Mucosa of descending colon (tissue), 3 donors: ENCODE measurements around the gene ANXA6. TPM values are rescaled to one million over a fixed set of nuclear protein-coding genes. Genes with fewer than 3 reads are reported as not detected.

Experiments
- ATAC-seq: fragments of 200-7000 bp; cut with Tn5 transposase; one replicate; pipeline ENCODE4 v1.9.1; 2020; ENCODE audit warnings: mild to moderate bottlenecking, moderate library complexity
- DNase-seq, 3 donors: peaks; one replicate each; pipeline ENCODE4 v3.0.0-alpha.2; 2020
- H3K36me3 ChIP-seq: fragments of 200-600 bp; one replicate; pipeline ENCODE4 v1.8.0; 2021; ENCODE audit warnings: low read depth, mild to moderate bottlenecking
- H3K4me1 ChIP-seq: fragments of 200-600 bp; one replicate; pipeline ENCODE4 v1.8.0; 2021; ENCODE audit warnings: low read depth, mild to moderate bottlenecking
- H3K4me3 ChIP-seq: fragments of 200-600 bp; one replicate; pipeline ENCODE4 v1.8.0; 2021; ENCODE audit warnings: mild to moderate bottlenecking
- H3K9me3 ChIP-seq: fragments of 200-600 bp; one replicate; pipeline ENCODE4 v1.8.0; 2021; ENCODE audit warnings: mild to moderate bottlenecking
- intact Hi-C, 2 donors: fragments of 100-400 bp; cut with DNase I in 1 of 2; cut with micrococcal nuclease in 1 of 2; formaldehyde crosslinking; loops; one replicate each; pipeline versions ENCODE4 v1.11.0 to v1.11.1; 2022; cut with DNase I, micrococcal nuclease
- total RNA-seq, 3 donors: library from RNA; stranded (reverse); fragmentation: NEBNext Ultra II Directional in 2 of 3; extraction: Animal tissue kit (Norgen Biotek cat#: 25700) in 2 of 3; gene quantifications; one replicate each; pipeline versions ENCODE4 v1.2.1 to v1.2.4, GENCODE V29; 2021 to 2023
- TF ChIP-seq, protein P1 (sequence below): fragments of 200-600 bp; IDR thresholded peaks from one replicate; pipeline ENCODE4 v1.8.0; 2022; ENCODE audit warnings: antibody characterized with exemption, mild to moderate bottlenecking
- donor health status: DM: no; HTN: no; CAD: no; lungs with moderate emphysema.
- donor health status: DM: no; HTN: no; CAD: no.
- donor health status: DM: no; HTN: yes; CAD: no.

Gene ANXA6
- total RNA-seq, 3 donors from 2014 or later: 21.4 to 180 (median 68.0) TPM

DNA sequence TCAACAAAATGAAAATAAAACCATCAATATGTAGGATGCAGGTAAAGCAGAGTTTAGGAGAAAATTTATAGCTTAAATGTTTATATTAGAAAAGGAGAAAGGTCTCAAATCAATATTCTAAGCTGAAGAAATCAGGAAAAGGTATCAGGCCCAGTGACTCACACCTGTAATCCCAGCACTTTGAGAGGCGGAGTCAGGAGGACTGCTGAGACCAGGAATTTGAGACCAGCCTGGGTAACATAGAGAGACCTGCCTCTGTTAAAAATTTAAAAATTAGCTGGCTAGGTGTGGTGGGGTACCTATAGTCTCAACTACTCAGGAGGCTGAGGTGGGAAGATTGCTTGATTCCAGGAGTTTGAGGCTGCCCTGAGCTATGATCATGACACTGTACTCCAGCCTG, 34.1 kb upstream of the ANXA6 start:
- intact Hi-C loops: no loop called here
- DNase-seq (no peak), ATAC-seq (no peak)
- Histone ChIP-seq H3K36me3 (no peaks in the 10 kb centered on the region), H3K4me1 (no peaks in the 10 kb centered on the region), H3K9me3 (peaks cover 12% of the 10 kb centered on the region), H3K4me3 (no peak overlapping the region)
- TF ChIP-seq, protein P1, sequence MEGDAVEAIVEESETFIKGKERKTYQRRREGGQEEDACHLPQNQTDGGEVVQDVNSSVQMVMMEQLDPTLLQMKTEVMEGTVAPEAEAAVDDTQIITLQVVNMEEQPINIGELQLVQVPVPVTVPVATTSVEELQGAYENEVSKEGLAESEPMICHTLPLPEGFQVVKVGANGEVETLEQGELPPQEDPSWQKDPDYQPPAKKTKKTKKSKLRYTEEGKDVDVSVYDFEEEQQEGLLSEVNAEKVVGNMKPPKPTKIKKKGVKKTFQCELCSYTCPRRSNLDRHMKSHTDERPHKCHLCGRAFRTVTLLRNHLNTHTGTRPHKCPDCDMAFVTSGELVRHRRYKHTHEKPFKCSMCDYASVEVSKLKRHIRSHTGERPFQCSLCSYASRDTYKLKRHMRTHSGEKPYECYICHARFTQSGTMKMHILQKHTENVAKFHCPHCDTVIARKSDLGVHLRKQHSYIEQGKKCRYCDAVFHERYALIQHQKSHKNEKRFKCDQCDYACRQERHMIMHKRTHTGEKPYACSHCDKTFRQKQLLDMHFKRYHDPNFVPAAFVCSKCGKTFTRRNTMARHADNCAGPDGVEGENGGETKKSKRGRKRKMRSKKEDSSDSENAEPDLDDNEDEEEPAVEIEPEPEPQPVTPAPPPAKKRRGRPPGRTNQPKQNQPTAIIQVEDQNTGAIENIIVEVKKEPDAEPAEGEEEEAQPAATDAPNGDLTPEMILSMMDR: no peak

GRCh38 chr5:151189151-151189550, 31.6 kb upstream of the ANXA6 start:
- ATAC-seq: no peak
- TF ChIP-seq, protein P1: no peak
- no peak overlapping the region for H3K4me3 ChIP-seq
- no peaks in the 10 kb centered on the region for H3K36me3 ChIP-seq
- no peaks in the 10 kb centered on the region for H3K4me1 ChIP-seq
- H3K9me3 ChIP-seq: peaks cover 12% of the 10 kb centered on the region
- no peak for DNase-seq
- intact Hi-C loops: no loop called here

DNA sequence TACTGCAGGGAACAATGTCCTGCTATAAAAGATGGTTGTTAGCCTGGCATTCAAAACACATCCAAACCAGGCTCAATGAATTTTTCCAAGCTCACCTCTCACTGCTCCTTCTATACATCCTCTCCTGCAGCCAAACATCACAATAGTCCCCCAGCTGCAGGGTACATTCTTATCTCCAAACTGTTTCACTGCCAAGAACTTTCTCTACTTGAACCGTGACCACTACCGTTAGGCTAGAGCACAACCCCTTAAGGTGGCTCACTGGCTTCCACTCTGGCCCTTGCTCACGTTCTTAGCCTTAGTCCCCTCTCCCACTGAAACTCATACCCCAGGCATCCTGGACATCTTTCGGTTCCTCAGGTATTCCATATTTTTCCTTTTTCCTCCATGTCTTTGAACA, 29.0 kb upstream of the ANXA6 start:
- TF ChIP-seq, protein P1: no peak
- H3K36me3 ChIP-seq: no peaks in the 10 kb centered on the region
- H3K4me1 ChIP-seq: no peaks in the 10 kb centered on the region
- peaks cover 3% of the 10 kb centered on the region for H3K9me3 ChIP-seq
- no peak overlapping the region for H3K4me3 ChIP-seq
- DNase-seq: no peak
- intact Hi-C loops: no loop called here
- ATAC-seq: no peak

DNA sequence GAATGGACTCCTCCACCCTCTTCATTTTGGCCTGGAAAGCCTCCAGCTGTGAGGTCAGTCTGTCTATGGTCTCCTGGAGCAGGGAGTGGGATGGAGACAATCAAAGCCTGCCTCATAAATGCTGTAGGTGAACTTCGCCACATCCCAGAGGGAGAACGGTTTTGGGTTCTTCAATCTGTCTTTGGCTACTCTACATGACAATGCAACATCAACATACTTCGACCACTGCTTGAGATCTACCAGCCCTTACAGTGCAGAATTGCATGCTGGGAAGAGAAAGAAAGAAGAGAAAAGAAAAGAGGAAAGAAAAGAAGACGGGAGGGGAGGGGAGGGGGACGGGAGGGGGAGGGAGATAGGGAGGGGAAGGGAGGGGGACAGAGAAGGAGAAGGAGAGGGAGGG, 28.5 kb upstream of the ANXA6 start:
- H3K4me3 ChIP-seq: no peak overlapping the region
- no peaks in the 10 kb centered on the region for H3K4me1 ChIP-seq
- intact Hi-C loops: no loop called here
- H3K9me3 ChIP-seq: peaks cover 3% of the 10 kb centered on the region
- DNase-seq (no peak), ATAC-seq (no peak)
- TF ChIP-seq, protein P1: no peak
- no peaks in the 10 kb centered on the region for H3K36me3 ChIP-seq

DNA sequence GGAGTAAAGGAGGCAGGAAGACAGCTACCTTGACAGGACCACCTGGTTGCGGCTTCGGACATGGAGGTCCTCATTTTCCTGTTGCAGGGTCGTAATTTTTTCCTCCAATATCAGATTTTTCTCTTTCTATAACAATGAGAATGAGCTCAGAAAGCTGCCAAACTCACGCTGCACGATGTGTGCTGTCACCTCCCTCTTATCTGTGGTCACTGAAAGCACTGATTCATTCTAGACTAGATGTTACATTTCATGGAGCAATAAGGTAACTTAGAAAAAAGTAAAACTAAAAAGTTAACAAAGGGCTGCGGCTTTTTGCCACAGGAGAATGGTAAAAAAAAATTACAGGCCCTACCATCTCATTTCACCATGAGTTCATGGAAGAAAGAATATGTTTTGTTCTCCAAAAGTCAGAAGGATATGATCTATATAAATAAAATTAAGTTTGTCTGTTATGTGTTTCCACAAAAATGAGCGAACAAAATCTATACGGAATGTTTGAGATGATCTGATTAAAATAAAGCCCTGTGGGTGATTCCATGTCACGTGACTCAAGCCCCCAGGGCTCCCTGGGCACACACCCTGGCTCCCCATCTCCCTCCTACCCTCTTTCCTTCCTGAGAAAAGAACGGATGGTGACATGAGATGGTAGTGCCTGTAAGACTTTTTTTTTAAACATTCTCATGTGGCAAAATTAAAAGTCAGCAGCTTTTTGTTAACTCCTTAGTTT, 26.9 kb upstream of the ANXA6 start:
- Histone ChIP-seq H3K9me3 (peaks cover 3% of the 10 kb centered on the region), H3K36me3 (no peaks in the 10 kb centered on the region), H3K4me3 (no peak overlapping the region), H3K4me1 (no peaks in the 10 kb centered on the region)
- no peak for DNase-seq
- intact Hi-C loops: no loop called here
- TF ChIP-seq, protein P1: no peak
- no peak for ATAC-seq
